ENCODE data around the gene CHIA.

CHIA gene

DNA sequence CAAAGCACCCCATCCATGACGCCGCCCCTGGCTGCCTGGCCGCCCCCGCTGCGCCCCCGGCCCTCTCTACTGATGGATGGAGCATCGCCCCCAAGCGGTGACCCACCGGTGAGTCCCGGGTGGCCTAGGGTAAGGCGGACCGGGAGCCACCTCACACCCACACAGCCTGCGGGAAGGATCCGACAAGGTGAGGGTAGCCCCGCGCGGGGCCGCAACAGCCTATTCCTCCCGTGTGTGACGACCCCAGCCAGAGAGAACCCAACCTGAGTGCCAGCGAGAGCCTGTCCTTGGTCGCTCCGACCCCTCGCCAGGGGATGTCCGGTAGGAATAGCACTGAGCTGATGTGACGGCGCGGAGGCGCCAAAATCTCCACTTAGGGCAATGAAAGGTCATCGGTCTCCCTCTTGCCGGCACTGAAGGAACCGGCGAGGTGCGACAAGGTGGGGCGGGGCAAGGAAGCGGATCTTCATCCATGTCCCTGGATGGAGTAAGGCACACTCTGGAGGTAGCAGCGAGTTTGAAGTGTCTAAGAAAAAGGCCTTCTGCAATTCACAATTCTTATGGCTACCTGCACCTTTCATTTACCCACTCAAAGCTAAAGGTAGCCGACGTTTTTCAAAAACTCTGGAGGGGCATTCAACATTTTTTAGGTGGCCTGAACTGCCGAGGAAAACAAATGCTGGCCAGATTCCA lies 19.7 kb upstream of the CHIA start:
- Histone ChIP-seq H3K4me3 (ENCODE audit: low read length) (peak overlapping the region; percentile 72), H3K9ac (ENCODE audit: low read length) (no peak overlapping the region), H3K9me3 (ENCODE audit: control insufficient read depth, low read depth, low read length) (no peaks in the 10 kb centered on the region), H3K36me3 (ENCODE audit: control insufficient read depth, low read depth, low read length) (no peaks in the 10 kb centered on the region), H3K27me3 (ENCODE audit: control insufficient read depth, insufficient read depth, low read length) (peaks cover 22% of the 10 kb centered on the region), H3K27ac (ENCODE audit: low read length) (no peak overlapping the region), H3K4me1 (ENCODE audit: control insufficient read depth, low read depth, low read length) (peaks cover 14% of the 10 kb centered on the region)

- Histone ChIP-seq H3K4me3 (ENCODE audit: low read length) (peak overlapping the region; percentile 72), H3K27me3 (ENCODE audit: control insufficient read depth, insufficient read depth, low read length) (peaks cover 22% of the 10 kb centered on the region), H3K4me1 (ENCODE audit: control insufficient read depth, low read depth, low read length) (peaks cover 14% of the 10 kb centered on the region), H3K27ac (ENCODE audit: low read length) (no peak overlapping the region), H3K9ac (ENCODE audit: low read length) (no peak overlapping the region), H3K36me3 (ENCODE audit: control insufficient read depth, low read depth, low read length) (no peaks in the 10 kb centered on the region), H3K9me3 (ENCODE audit: control insufficient read depth, low read depth, low read length) (no peaks in the 10 kb centered on the region)
Observed at GRCh38 chr1:111271464-111271801, 19.2 kb upstream of the CHIA start.

DNA sequence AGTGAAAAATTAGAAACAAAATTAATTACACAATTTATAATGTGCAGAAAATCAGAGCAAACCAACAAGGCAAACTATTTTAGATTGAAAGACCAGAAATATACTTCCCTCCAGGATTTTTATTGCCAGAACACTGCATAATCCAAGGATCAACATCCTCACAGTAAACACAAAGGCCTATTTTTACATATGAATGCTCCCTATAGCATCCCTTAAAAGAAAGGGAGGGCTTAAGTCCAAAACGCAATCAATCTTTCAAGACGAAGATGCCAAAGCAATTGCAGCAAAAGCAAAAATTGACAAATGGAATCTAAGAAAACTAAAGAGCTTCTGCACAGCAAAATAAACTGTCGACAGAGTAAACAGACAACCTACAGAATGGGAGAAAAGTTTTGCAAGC lies 18.6 kb upstream of the CHIA start:
- no peaks in the 10 kb centered on the region for H3K36me3 ChIP-seq (ENCODE audit: control insufficient read depth, low read depth, low read length)
- no peak overlapping the region for H3K27ac ChIP-seq (ENCODE audit: low read length)
- no peaks in the 10 kb centered on the region for H3K9me3 ChIP-seq (ENCODE audit: control insufficient read depth, low read depth, low read length)
- no peak overlapping the region for H3K9ac ChIP-seq (ENCODE audit: low read length)
- peak overlapping the region; percentile 72 for H3K4me3 ChIP-seq (ENCODE audit: low read length)
- H3K4me1 ChIP-seq (ENCODE audit: control insufficient read depth, low read depth, low read length), result peaks cover 14% of the 10 kb centered on the region
- peaks cover 22% of the 10 kb centered on the region for H3K27me3 ChIP-seq (ENCODE audit: control insufficient read depth, insufficient read depth, low read length)

DNA sequence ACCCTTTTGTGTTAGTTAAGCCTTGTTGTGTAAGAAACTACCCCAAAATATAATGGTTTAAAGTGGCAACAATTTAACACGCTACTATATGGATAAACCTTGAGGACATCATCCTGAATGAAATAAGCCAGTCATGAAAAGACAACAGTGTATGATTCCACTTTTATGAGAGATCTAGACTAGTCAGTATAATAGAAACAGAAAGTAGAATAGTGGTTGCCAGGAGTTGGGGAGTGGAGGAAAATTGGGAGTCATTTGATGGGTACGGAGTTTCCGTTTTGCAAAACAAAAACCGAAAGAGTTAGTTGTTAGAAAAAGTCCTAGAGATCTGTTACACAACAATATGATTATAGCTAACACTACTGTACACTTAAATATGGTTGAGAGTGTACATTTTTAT lies 16.0 kb upstream of the CHIA start:
- no peaks in the 10 kb centered on the region for H3K9me3 ChIP-seq (ENCODE audit: control insufficient read depth, low read depth, low read length)
- no peak overlapping the region for H3K9ac ChIP-seq (ENCODE audit: low read length)
- no peak overlapping the region for H3K4me3 ChIP-seq (ENCODE audit: low read length)
- peaks cover 22% of the 10 kb centered on the region for H3K27me3 ChIP-seq (ENCODE audit: control insufficient read depth, insufficient read depth, low read length)
- H3K36me3 ChIP-seq (ENCODE audit: control insufficient read depth, low read depth, low read length), result no peaks in the 10 kb centered on the region
- H3K27ac ChIP-seq (ENCODE audit: low read length), result no peak overlapping the region
- H3K4me1 ChIP-seq (ENCODE audit: control insufficient read depth, low read depth, low read length), result peaks cover 14% of the 10 kb centered on the region

DNA sequence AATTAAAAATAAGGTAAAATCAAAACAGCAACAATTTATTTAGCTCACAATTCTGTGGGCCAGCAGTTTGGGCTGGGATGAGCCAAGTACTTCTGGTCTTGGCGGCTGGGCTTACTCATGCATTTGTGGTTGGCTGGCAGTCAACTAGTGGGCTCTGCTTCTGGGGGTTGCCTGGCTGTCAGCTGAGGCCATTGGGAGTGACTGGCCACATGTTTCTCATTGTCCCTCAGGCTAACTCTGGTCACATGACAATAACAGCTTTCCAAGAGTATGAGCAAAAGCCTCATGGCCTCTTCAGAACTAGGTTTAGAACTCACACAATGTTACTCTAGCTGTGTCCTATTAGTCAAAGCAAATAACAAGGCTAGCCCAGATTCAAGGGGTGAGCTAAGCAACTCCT lies 15.6 kb upstream of the CHIA start:
- peaks cover 20% of the 10 kb centered on the region for H3K27me3 ChIP-seq (ENCODE audit: control insufficient read depth, insufficient read depth, low read length)
- no peak overlapping the region for H3K27ac ChIP-seq (ENCODE audit: low read length)
- no peak overlapping the region for H3K4me3 ChIP-seq (ENCODE audit: low read length)
- H3K9ac ChIP-seq (ENCODE audit: low read length), result no peak overlapping the region
- H3K36me3 ChIP-seq (ENCODE audit: control insufficient read depth, low read depth, low read length), result no peaks in the 10 kb centered on the region
- peaks cover 14% of the 10 kb centered on the region for H3K4me1 ChIP-seq (ENCODE audit: control insufficient read depth, low read depth, low read length)
- H3K9me3 ChIP-seq (ENCODE audit: control insufficient read depth, low read depth, low read length), result no peaks in the 10 kb centered on the region

- Histone ChIP-seq H3K36me3 (ENCODE audit: control insufficient read depth, low read depth, low read length) (no peaks in the 10 kb centered on the region), H3K9me3 (ENCODE audit: control insufficient read depth, low read depth, low read length) (no peaks in the 10 kb centered on the region), H3K27ac (ENCODE audit: low read length) (no peak overlapping the region), H3K4me3 (ENCODE audit: low read length) (no peak overlapping the region), H3K27me3 (ENCODE audit: control insufficient read depth, insufficient read depth, low read length) (peaks cover 12% of the 10 kb centered on the region), H3K9ac (ENCODE audit: low read length) (no peak overlapping the region), H3K4me1 (ENCODE audit: control insufficient read depth, low read depth, low read length) (peaks cover 14% of the 10 kb centered on the region)
Observed at GRCh38 chr1:111275780-111276433, 14.7 kb upstream of the CHIA start.

GRCh38 chr1:111279144-111279543 lies 11.5 kb upstream of the CHIA start:
- Histone ChIP-seq H3K27ac (ENCODE audit: low read length) (no peak overlapping the region), H3K4me1 (ENCODE audit: control insufficient read depth, low read depth, low read length) (no peaks in the 10 kb centered on the region), H3K9ac (ENCODE audit: low read length) (no peak overlapping the region), H3K36me3 (ENCODE audit: control insufficient read depth, low read depth, low read length) (no peaks in the 10 kb centered on the region), H3K27me3 (ENCODE audit: control insufficient read depth, insufficient read depth, low read length) (no peaks in the 10 kb centered on the region), H3K4me3 (ENCODE audit: low read length) (no peak overlapping the region), H3K9me3 (ENCODE audit: control insufficient read depth, low read depth, low read length) (no peaks in the 10 kb centered on the region)

DNA sequence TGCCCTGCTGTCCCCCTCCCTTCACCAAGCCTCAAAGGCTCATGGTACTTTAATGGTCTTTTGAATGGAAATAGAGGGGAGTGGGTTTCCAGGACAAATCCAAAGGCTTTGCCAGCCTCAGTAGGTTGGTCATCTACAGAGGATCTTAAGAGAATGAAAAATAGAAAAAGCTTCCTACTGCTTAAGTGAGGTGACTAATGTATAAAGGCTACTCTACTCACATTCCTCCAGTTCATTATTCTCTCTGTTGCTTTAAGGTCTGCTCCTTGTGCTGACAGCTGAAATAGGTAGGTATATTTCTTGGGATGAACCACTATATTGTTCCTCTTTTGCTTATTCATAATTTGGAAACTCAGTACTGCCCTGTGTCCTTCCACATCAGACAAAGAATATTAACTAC lies 10.4 kb upstream of the CHIA start:
- Histone ChIP-seq H3K4me1 (ENCODE audit: control insufficient read depth, low read depth, low read length) (no peaks in the 10 kb centered on the region), H3K9me3 (ENCODE audit: control insufficient read depth, low read depth, low read length) (no peaks in the 10 kb centered on the region), H3K36me3 (ENCODE audit: control insufficient read depth, low read depth, low read length) (no peaks in the 10 kb centered on the region), H3K4me3 (ENCODE audit: low read length) (no peak overlapping the region), H3K27ac (ENCODE audit: low read length) (no peak overlapping the region), H3K9ac (ENCODE audit: low read length) (no peak overlapping the region), H3K27me3 (ENCODE audit: control insufficient read depth, insufficient read depth, low read length) (no peaks in the 10 kb centered on the region)

GRCh38 chr1:111281411-111281810 lies 9.2 kb upstream of the CHIA start:
- no peaks in the 10 kb centered on the region for H3K27me3 ChIP-seq (ENCODE audit: control insufficient read depth, insufficient read depth, low read length)
- no peak overlapping the region for H3K9ac ChIP-seq (ENCODE audit: low read length)
- no peaks in the 10 kb centered on the region for H3K9me3 ChIP-seq (ENCODE audit: control insufficient read depth, low read depth, low read length)
- no peaks in the 10 kb centered on the region for H3K4me1 ChIP-seq (ENCODE audit: control insufficient read depth, low read depth, low read length)
- H3K4me3 ChIP-seq (ENCODE audit: low read length), result no peak overlapping the region
- H3K36me3 ChIP-seq (ENCODE audit: control insufficient read depth, low read depth, low read length), result no peaks in the 10 kb centered on the region
- H3K27ac ChIP-seq (ENCODE audit: low read length), result no peak overlapping the region

- Histone ChIP-seq H3K27ac (ENCODE audit: low read length) (no peak overlapping the region), H3K36me3 (ENCODE audit: control insufficient read depth, low read depth, low read length) (no peaks in the 10 kb centered on the region), H3K9me3 (ENCODE audit: control insufficient read depth, low read depth, low read length) (no peaks in the 10 kb centered on the region), H3K27me3 (ENCODE audit: control insufficient read depth, insufficient read depth, low read length) (no peaks in the 10 kb centered on the region), H3K9ac (ENCODE audit: low read length) (no peak overlapping the region), H3K4me3 (ENCODE audit: low read length) (no peak overlapping the region), H3K4me1 (ENCODE audit: control insufficient read depth, low read depth, low read length) (no peaks in the 10 kb centered on the region)
Observed at GRCh38 chr1:111283838-111284237, 6.8 kb upstream of the CHIA start.

DNA sequence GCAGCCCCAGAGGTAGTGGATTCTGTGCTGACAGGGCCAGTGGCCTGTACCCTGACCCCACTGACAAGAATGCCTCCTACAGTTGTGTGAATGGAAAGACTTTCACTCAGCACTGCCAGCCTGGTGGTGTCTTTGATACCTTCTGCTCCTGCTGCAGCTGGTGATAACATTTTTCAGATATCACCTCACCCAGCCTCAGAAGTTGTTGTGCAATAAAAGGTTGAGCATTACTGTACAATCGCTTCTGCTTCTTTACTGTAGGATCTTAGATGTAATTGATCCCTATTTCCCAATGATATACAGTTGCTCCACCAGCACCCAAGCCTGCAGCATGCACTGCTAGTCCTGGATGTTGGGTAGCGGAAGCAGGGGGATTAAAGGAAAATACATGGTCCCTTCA lies 4.8 kb upstream of the CHIA start:
- Histone ChIP-seq H3K36me3 (ENCODE audit: control insufficient read depth, low read depth, low read length) (no peaks in the 10 kb centered on the region), H3K27ac (ENCODE audit: low read length) (no peak overlapping the region), H3K4me3 (ENCODE audit: low read length) (no peak overlapping the region), H3K9ac (ENCODE audit: low read length) (no peak overlapping the region), H3K27me3 (ENCODE audit: control insufficient read depth, insufficient read depth, low read length) (no peaks in the 10 kb centered on the region), H3K4me1 (ENCODE audit: control insufficient read depth, low read depth, low read length) (no peaks in the 10 kb centered on the region), H3K9me3 (ENCODE audit: control insufficient read depth, low read depth, low read length) (no peaks in the 10 kb centered on the region)

GRCh38 chr1:111286912-111287311 lies 3.7 kb upstream of the CHIA start:
- Histone ChIP-seq H3K9ac (ENCODE audit: low read length) (no peak overlapping the region), H3K27ac (ENCODE audit: low read length) (no peak overlapping the region), H3K4me1 (ENCODE audit: control insufficient read depth, low read depth, low read length) (no peaks in the 10 kb centered on the region)

More at GRCh38 chr1:111286912-111287311, 3.7 kb upstream of the CHIA start:
- H3K9me3 ChIP-seq (ENCODE audit: control insufficient read depth, low read depth, low read length), result no peaks in the 10 kb centered on the region
- no peak overlapping the region for H3K4me3 ChIP-seq (ENCODE audit: low read length)
- no peaks in the 10 kb centered on the region for H3K27me3 ChIP-seq (ENCODE audit: control insufficient read depth, insufficient read depth, low read length)
- H3K36me3 ChIP-seq (ENCODE audit: control insufficient read depth, low read depth, low read length), result no peaks in the 10 kb centered on the region

Data from iPS-18a (cell line).